Measurements from ENCODE around the gene MBTD1.

MBTD1 gene

DNA sequence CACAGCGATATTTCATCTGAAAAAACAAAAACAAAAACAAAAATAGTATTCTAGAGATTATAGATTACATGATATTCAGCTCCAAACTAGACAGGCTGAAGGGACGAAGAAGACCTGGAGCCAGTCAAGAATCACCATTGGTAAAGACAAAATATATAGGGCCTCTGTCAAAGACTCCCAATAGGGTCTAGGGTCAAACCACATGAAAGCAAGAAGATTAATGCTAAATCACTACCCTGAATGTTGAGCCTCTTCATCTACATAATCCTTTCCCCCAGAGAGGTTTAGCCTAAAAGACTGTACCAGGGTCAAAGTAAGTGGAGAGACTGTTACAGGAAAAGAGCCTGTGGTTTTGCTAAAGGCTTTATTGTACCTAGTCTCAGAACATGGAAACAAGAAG lies 117.3 kb downstream of the MBTD1 start:
- no peak for DNase-seq

GRCh38 chr17:51135956-51136355 lies 123.9 kb downstream of the MBTD1 start:
- no peak for DNase-seq

GRCh38 chr17:51133365-51133764 lies 126.5 kb downstream of the MBTD1 start:
- no peak for DNase-seq

DNA sequence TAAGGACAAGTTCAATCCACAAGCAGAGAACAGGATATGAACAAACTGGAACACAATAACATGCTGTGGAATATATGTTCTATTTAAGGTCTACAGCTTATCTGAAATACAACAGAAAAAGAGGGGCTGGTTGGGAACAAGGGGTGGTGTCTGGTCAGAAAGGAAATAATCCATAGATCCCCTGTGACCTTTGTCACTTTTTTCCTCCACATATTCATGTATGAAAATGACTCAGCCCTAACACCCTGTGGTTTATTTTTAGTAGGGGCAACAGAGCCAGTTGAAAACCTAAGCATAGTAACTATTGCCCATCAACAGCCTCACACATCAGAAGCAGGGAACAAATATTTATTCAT lies 126.9 kb downstream of the MBTD1 start:
- DNase-seq = no peak

GRCh38 chr17:51128076-51128475 lies 131.8 kb downstream of the MBTD1 start:
- no peak for DNase-seq
